GM12891 (cell line): ENCODE results near the gene RSPH1.
A peak's percentile ranks its signal among the peaks of the same experiment; 100 is the strongest.

Experiments used
- DNase-seq: peaks from one replicate; pipeline ENCODE4 v3.0.0; 2011; ENCODE audit warnings: low spot score; ENCODE audit not compliant: insufficient read length
- FAIRE-seq: peaks from 2 replicates; lab custom pipeline; 2011; peaks lifted over from hg19 to GRCh38; lab: Jason Lieb, UNC
- PAX5 ChIP-seq: IDR thresholded peaks from 2 replicates; pipeline ENCODE4 v1.6.1; 2011; ENCODE audit warnings: low read length, moderate library complexity, mild to moderate bottlenecking; ENCODE audit not compliant: insufficient read depth, severe bottlenecking
- POLR2A ChIP-seq: IDR thresholded peaks from 2 replicates; pipeline ENCODE4 v1.6.1; 2011; ENCODE audit warnings: low read depth, low read length, control low read depth
- POLR2AphosphoS5 ChIP-seq: IDR thresholded peaks from 2 replicates; pipeline ENCODE4 v1.6.1; 2011; ENCODE audit warnings: low read depth, low read length, control low read depth
- POU2F2 ChIP-seq: IDR thresholded peaks from 2 replicates; pipeline ENCODE4 v1.6.1; 2011; ENCODE audit warnings: low read depth, mild to moderate bottlenecking, control low read depth, low read length, moderate library complexity
- SPI1 ChIP-seq: IDR thresholded peaks from 2 replicates; pipeline ENCODE4 v1.6.1; 2011; ENCODE audit warnings: low read depth, low read length, control low read depth
- TAF1 ChIP-seq: IDR thresholded peaks from 2 replicates; pipeline ENCODE4 v1.6.1; 2011; ENCODE audit warnings: low read depth, low read length, control low read depth

RSPH1 gene

GRCh38 chr21:42469272-42469671 lies 26.8 kb downstream of the RSPH1 start:
- TF ChIP-seq POLR2AphosphoS5 (no peak), TAF1 (no peak), POU2F2 (no peak; the same call in 1 of the 2 replicates), PAX5 (no peak), SPI1 (peak; percentile 70), POLR2A (no peak)
- DNase-seq (no peak), FAIRE-seq (peak; percentile 96)

- no peak for DNase-seq
- TF ChIP-seq POU2F2 (no peak), TAF1 (no peak), POLR2AphosphoS5 (no peak), SPI1 (no peak), POLR2A (no peak), PAX5 (no peak)
- peak; percentile 81 for FAIRE-seq
These were observed 27.4 kb downstream of the RSPH1 start for GRCh38 chr21:42468491-42469131.

GRCh38 chr21:42467140-42467983 lies 28.7 kb downstream of the RSPH1 start:
- TF ChIP-seq POLR2AphosphoS5: no peak
- TF ChIP-seq PAX5: no peak
- TF ChIP-seq SPI1: no peak
- no peak for TF ChIP-seq TAF1
- TF ChIP-seq POLR2A: no peak
- no peak for TF ChIP-seq POU2F2
- FAIRE-seq (peak; percentile 54), DNase-seq (no peak)

GRCh38 chr21:42466700-42467099 lies 29.3 kb downstream of the RSPH1 start:
- no peak for FAIRE-seq
- DNase-seq: no peak
- TF ChIP-seq POLR2AphosphoS5 (no peak), SPI1 (no peak), PAX5 (no peak), TAF1 (no peak), POU2F2 (no peak), POLR2A (no peak)

- DNase-seq (no peak), FAIRE-seq (no peak)
- TF ChIP-seq TAF1 (no peak), SPI1 (no peak), PAX5 (no peak), POLR2A (no peak; the same call in 1 of the 2 replicates), POLR2AphosphoS5 (no peak), POU2F2 (no peak)
These were observed 30.3 kb downstream of the RSPH1 start for GRCh38 chr21:42465803-42466127.

GRCh38 chr21:42465008-42465802 lies 30.8 kb downstream of the RSPH1 start:
- DNase-seq (no peak), FAIRE-seq (peak; percentile 87)
- TF ChIP-seq POLR2A (peak; percentile 39; the same call in 1 of the 2 replicates), SPI1 (peak; percentile 63), TAF1 (no peak)

- peak; percentile 83 for FAIRE-seq
- TF ChIP-seq SPI1 (peak; percentile 34), PAX5 (no peak)
- no peak for DNase-seq
These were observed 32.0 kb downstream of the RSPH1 start for GRCh38 chr21:42463861-42464515.

- FAIRE-seq (peak; percentile 63), DNase-seq (no peak)
- peak; percentile 48 for TF ChIP-seq POLR2A
- no peak for TF ChIP-seq TAF1
- peak; percentile 80; the same call in 1 of the 2 replicates for TF ChIP-seq POU2F2
These were observed 33.8 kb downstream of the RSPH1 start for GRCh38 chr21:42461881-42462877.
